G401 (cell line): ENCODE measurements around the gene KRTAP5-3. TPM values are rescaled to one million over a fixed set of nuclear protein-coding genes. Genes with fewer than 3 reads are reported as not detected.
A peak's percentile ranks its signal among the peaks of the same experiment; 100 is the strongest.
"Not testable (repeated sequence)": the region's sequence is repeated elsewhere in the genome, so short reads cannot be mapped to it uniquely, and the experiment has no call there.

Experiments used
- DNase-seq: peaks from one replicate; pipeline ENCODE4 v3.0.0-alpha.2; 2015; ENCODE audit warnings: low spot score
- in situ Hi-C: cut with HindIII; loops from 2 replicates; pipeline ENCODE4 v1.10.0; 2016; ENCODE audit warnings: low sequenced_read_pairs, mixed read lengths
- total RNA-seq: library from RNA; depleted of rRNA; stranded (reverse); fragments of >200 nt; shearing (Covaris generic); gene quantifications from 2 replicates; pipeline ENCODE4 v1.2.3, GENCODE V29; 2014

Gene KRTAP5-3
- total RNA-seq, 1 experiment from 2014 or later: not detected

DNA sequence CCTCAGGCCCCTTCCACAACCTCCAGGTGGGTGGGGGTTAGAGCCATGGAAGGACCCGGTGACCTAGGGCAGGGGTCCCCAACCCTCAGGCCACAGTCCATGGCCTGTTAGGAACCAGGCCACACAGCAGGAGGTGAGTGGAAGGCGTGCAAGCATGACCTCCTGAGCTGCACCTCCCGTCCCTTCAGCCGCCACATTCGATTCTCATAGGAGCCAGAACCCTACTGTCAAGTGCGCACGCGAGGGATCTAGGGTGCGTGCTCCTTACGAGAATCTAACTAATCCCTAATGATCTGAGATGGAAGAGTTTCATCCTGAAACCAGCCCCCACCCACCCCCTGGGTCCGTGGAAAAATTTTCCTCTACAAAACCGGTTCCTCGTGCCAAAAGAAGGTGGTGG is 17.3 kb upstream of the KRTAP5-3 start:
- no peak for DNase-seq
- in situ Hi-C loops: loop anchor here (10.0 kb wide), 1 partner anchor 91 kb away; no protein-coding TSS in a partner anchor

DNA sequence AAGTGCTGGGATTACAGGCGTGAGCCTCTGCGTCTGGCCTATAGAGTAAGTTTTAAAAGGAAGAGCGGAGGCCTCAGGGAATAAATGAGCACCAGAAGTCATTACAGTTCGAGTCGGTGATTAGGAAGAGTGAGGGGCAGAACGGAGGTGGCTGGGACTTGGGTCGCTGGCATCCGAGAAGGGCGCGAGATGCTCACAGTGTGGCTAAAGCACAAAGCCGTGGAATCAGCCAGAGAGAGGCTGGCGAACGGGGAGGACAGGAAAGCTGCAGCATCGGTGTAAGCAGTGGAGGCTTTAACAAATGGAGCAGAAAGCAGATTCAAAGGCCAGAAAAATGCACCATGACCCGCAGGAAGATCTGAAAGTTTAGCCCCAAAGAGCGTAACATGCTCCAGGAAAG is 16.4 kb upstream of the KRTAP5-3 start:
- in situ Hi-C loops: loop anchor here (10.0 kb wide), 1 partner anchor 90 kb away; no protein-coding TSS in a partner anchor
- DNase-seq: no peak

DNA sequence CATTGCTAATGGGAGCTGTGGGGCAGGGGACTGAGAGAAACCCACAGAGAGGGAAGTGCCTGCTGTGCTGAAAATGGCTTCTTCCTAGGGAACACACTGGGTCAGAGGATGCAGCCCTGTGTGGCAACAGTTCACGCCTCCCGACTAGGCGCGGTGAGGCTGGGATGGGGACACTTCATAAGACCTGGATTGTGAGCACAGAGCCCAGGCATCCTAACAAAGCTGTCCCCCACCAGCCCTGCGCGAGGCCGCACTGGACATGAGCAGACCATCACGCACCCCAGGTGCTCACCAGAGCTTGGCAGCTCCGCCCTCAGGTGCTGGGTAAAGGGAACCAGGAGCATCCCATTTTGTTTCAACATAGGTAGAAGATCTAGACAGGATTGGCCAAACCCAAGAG is 15.5 kb upstream of the KRTAP5-3 start:
- in situ Hi-C loops: loop anchor here (10.0 kb wide), 1 partner anchor 89 kb away; no protein-coding TSS in a partner anchor
- DNase-seq: no peak

- DNase-seq: peak; percentile 37
- in situ Hi-C loops: loop anchor here (10.0 kb wide), 1 partner anchor 87 kb away; no protein-coding TSS in a partner anchor
These were observed 13.8 kb upstream of the KRTAP5-3 start, which contains the start of gene KRTAP5-4 for GRCh38 chr11:1622086-1622485. Gene KRTAP5-4, minus strand, starts transcription at chr11:1622138. Its CDS starts 45 bp downstream, at chr11:1622093.

DNA sequence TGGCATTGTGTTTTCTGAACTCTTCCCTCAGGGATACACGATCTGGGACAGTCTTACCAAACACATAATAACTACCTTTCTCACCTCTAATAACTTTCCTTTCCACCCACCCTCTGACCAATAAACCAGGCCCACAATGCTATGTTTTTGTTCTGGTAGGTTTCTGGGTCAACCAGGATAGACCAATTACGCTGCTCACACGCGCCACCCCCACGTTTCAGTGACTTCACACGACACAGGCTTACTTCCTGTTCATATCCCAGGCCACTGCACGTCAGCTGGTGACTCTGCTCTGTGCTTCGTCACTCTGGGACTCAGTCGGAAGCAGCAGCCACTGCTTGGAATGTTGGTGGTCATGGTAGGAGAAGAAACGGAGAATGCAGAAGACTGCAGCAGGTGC is 11.2 kb upstream of the KRTAP5-3 start:
- in situ Hi-C loops: no loop called here
- no peak for DNase-seq

GRCh38 chr11:1618231-1618630 is 10.0 kb upstream of the KRTAP5-3 start:
- in situ Hi-C loops: no loop called here
- DNase-seq: no peak

DNA sequence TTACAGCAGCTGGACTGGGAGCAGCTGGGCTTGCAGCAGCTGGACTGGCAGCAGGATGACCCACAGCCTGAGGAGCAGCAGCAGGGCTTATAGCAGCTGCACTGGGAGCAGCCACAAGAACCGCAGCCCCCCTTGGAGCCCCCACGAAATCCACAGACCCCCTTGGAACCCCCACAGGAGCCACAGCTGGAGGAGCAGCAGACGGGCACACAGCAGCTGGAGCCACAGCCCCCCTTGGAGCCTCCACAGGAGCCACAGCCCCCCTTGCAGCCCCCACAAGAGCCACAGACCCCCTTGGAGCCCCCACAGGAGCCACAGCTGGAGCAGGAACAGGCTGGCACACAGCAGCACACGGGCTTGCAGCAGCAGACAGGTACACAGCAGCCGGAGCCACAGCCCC is 362 bp downstream of the KRTAP5-3 start:
- DNase-seq, in situ Hi-C loops: not testable (repeated sequence)

GRCh38 chr11:1607156-1607845 is 962 bp downstream of the KRTAP5-3 start:
- DNase-seq, in situ Hi-C loops: not testable (repeated sequence)

GRCh38 chr11:1605923-1606322 is 2.3 kb downstream of the KRTAP5-3 start:
- DNase-seq, in situ Hi-C loops: not testable (repeated sequence)

DNA sequence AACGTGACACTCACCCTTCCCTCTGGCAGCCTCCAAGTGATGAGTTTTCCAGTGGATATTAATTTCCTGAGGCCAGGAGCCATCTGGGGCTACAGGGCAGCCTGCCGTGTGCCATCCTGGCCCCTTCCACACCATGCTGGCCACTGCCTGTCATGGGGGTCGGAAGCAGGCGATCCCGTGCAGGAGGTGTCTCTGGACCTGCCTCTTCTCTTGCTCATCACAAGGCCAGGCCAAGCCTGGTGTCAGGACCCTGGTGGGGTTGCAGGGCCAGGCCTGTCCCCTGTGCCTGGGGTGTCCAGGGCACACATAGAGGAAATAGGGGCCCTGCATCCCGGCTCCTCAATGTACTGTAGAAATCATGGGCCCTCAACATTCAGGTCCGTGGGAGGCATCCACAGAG is 3.6 kb downstream of the KRTAP5-3 start:
- DNase-seq: no peak
- in situ Hi-C loops: no loop called here

GRCh38 chr11:1604181-1604580 is 4.1 kb downstream of the KRTAP5-3 start:
- no peak for DNase-seq
- in situ Hi-C loops: no loop called here

DNA sequence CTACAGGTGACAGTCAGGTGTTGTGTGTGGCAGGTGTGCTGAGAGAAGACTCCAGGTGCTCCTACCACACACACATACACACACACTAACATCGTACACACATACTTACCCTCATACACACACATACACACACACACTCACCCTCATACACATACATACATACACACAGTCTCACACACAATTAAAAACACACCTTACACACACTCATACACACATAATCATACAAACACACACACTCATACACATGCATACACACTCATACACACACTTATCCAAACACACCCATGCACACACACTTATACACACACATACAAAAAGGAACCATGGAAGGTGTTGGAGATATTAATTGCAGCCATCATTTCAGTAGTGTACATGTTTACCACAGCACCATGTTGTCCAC is 4.6 kb downstream of the KRTAP5-3 start:
- in situ Hi-C loops: no loop called here
- DNase-seq: no peak

DNA sequence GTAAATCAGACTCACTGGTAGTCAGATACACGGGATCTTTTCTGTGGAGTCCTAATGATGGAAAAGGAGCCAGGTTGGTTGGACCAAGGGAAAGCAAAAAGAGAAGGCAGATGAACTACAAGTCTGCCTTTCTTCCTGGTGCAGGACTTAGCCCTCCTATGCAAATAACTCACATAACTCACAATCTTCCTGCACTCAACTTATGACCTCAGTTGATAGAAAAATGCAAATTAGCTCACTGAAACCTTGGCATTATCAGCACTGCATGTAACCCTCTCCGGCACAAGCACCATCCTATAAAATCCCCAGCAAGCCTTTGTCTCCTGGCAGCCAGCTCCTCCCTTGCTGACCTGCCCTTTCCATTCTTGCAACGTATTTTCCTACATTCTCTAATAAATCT is 6.6 kb downstream of the KRTAP5-3 start:
- DNase-seq, in situ Hi-C loops: not testable (repeated sequence)

GRCh38 chr11:1600626-1601025 is 7.6 kb downstream of the KRTAP5-3 start:
- DNase-seq: no peak
- in situ Hi-C loops: no loop called here

GRCh38 chr11:1598816-1599215 is 9.4 kb downstream of the KRTAP5-3 start:
- in situ Hi-C loops: no loop called here
- DNase-seq: no peak

DNA sequence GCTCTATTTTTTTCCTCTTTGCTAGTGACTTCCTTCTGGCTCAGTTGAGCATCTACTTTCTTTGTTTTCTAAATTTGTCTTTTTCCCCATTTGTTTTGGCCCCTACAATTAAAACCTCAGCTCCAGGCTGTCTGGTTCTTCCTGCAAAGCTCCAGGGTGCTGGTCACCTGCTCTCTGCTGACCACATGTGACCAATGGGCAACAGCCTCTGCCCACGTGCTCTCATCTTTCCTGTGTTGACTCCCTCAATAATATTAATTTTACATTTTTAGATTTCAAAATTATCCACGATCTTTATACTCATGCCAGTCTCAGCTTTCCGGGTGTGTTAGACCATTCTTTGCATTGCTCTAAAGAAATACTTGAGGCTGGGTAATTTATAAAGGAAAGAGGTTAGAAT is 9.9 kb downstream of the KRTAP5-3 start:
- DNase-seq, in situ Hi-C loops: not testable (repeated sequence)

DNA sequence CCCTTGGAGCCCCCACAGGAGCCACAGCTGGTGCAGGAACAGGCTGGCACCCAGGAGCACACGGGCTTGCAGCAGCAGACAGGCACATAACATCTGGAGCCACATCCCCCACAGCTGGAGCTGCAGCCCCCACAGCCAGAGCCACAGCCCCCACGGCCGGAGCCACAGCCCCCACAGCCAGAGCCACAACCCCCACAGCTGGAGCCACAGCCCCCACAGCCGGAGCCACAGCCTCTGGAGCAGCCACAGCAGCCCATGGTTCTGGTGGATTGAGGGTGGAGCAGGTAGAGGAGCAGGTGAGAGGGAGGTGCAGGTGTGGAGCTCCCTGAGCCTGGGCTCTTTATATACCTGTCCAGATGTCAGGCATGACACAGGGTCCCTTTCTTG is 10.3 kb downstream of the KRTAP5-3 start, which contains the start of gene KRTAP5-2:
Gene KRTAP5-2 (minus strand): TSS at position 301 of the 387 bp plus-strand sequence. CDS start 44 bp downstream, at position 257.
- in situ Hi-C loops: no loop called here
- DNase-seq: no peak

DNA sequence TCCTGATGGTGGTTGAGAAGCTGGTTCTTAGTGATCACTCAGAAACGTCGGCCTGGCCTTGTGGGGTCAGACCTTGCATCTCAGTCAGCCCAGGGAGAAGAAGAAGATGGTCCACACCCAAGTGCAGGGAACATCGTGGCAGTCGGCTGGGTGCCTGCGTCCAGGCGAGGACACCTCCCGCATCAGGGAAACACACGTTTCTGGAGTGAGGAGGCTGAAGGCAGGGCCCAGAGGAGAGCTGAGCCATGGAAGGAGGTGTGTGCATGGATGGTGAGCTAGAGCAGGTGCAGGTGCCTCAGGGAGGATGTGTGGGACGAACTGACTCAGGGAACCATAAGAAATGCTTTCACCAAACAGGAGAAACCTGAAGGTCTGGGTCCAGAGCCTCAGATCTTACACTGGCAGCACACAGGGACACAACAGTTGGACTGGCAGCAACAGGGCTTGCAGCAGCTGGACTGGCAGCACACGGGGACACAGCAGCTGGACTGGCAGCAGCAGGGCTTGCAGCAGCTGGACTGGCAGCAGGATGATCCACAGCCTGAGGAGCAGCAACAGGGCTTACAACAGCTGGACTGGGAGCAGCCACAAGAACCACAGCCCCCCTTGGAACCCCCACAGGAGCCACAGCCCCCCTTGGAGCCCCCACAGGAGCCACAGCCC is 10.8 kb downstream of the KRTAP5-3 start:
- in situ Hi-C loops: no loop called here
- no peak for DNase-seq

DNA sequence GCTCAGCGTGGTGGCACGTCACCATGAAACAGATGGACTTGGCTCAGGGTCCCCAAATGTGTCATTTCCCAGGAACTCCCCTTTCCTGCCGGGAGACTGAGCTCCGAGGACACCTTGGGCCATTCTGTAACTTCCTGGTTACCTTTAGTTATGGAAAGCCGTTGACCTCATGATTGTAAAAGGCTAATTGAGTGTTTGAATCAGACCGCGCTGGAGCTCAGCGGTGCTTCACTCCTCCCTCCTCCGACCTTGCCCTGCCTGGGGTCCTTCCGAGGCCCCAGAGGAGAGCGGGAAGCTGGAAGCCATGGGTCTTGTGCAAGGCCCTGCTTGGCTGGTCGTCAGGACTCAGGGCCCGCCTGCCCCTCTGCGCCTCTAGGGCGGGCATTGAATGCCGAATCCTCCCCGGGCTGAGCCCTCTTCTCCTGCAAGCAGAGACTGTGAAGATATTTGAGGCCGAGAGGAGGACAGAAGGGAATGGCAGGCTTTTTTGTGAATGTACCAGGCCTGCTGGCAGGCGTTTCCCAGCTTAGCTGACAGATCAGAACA is 11.6 kb downstream of the KRTAP5-3 start:
- peak; percentile 58 for DNase-seq

GRCh38 chr11:1595994-1596575 is 12.2 kb downstream of the KRTAP5-3 start:
- DNase-seq: peak; percentile 79

More for the DNA sequence above, 11.6 kb downstream of the KRTAP5-3 start:
- in situ Hi-C loops: not testable (repeated sequence)

More at GRCh38 chr11:1595994-1596575, 12.2 kb downstream of the KRTAP5-3 start:
- in situ Hi-C loops: not testable (repeated sequence)
